NK-92 treated with Interleukin-12 subunit alpha and Interleukin-12 subunit beta, amount 100 ng/mL, for 24 hours (cell line): ENCODE data around the gene TNFAIP8.

Source experiments
- DNase-seq: peaks from one replicate; lab custom pipeline; 2025; lab: John Stamatoyannopoulos, UW

TNFAIP8 gene

DNA sequence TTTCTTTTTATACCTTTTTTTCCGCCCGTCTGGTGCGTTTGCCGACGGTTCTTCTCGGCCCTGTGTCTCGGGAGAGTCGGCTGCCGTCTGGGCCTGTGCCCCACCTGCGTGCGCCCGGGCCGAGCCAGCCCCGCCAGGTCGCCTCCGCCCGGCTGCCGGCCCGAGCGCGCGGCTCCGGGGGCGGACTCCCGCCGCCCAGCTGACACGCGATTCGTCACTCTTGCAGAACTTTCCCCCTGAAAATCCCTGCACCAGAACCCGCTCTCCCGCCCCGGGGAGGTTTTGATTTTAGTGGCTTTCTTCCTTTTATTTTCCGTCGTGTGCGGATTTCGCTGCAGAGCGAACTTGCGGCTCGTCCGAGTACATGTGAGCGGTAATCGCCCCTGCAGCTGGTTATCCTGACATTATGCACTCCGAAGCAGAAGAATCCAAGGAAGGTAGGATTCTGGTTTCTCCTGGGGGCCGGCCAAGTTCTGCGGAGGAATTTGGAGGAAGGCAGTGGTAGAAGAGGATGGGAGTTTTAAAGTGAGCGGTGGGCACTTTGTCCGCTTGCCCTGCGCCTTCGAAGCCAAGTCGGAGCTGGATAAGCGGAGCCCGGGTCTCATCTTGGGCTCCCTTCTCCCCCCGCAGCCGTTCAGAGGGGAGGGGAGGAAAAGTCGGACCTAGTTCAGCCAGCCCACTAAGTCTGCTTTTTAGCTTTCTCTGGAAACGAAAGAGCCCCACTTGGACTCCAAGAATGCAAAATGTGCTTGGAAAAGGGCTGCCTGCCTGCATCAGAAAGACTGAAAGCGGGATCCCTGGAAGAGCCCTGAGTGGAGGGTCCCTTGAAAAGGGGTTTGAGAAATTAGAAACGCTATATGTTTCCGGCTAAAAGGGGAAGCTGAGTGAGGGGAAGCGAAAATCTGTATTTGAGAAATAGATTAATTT is at the start of gene TNFAIP8:
TNFAIP8 (plus strand) TSS at position 335 of the 927 bp plus-strand sequence; CDS start at position 407, 72 bp downstream.
- no peak for DNase-seq

DNA sequence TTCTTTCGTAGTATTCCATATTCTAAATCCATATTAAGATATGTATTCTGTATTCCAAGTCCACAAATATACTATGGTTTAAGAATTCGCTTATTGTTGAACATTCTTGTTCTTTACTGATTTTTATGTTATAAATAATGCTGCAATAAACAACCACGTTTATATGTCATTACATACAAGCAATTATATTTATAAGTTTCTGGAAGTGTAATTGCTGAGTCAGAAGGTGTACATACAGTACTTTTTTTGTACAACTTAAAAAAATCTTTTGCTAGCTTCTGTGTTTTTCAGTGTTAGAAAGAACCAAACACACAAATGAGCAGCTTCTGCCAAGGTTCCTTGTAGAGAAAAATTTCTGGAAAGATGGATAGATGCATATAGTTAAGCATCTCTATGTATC is 48.6 kb upstream of the TNFAIP8 start:
- DNase-seq: no peak

DNA sequence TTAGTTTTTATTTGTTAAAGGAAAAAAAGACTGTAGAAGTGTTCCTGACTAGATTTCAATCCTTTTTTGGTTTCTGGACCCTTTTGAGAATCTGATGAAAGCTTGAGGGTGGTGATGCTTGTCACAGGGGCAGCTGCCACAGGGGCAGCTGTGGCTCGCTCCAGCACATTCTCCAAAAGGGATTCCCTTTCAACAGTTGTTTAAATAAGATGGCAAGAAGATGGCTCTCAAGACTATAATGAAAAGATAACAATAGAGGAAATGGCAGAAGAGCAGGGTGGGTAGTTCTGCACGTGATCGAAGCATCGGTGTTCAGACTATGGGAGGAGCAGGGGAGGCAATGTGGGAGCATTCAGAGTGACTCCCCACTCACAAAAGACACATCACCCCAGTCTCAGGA is 46.5 kb upstream of the TNFAIP8 start:
- no peak for DNase-seq

DNA sequence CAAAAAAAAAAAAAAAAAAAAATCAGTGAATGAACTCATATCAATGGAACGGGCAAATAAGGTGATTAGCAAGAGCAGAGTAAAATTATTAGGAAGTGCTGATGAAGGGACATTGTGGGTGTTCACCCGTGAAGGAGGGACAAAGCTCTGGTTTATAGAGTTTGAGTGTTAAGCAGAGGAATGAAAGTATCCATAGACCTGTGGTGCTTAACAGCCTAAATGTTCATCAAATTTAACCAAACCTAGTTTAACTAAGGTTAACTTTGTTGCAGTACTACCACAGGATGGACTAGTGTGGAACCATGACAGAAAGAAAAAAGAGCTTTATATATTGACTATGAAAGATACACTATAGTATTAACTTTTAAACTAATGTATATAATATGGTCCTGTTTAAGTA is 44.1 kb upstream of the TNFAIP8 start:
- no peak for DNase-seq

DNA sequence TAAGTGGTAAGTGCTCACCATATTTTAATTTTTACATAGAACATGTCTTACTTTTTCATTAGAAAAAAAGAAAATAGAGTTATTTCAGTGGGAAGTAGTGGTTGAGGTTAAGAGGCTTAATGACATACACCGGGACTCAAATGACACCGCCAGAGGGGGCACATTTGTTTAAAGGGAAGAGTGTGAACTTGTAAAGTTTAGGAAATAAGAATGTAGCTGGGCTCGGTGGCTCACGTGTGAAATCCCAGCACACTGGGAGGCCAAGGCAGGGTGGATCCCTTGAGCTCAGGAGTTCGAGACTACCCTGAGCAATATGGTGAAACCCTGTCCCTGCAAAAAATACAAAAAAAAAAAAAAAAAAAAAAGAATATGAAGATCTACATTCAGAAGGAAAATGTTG is 43.4 kb upstream of the TNFAIP8 start:
- no peak for DNase-seq

DNA sequence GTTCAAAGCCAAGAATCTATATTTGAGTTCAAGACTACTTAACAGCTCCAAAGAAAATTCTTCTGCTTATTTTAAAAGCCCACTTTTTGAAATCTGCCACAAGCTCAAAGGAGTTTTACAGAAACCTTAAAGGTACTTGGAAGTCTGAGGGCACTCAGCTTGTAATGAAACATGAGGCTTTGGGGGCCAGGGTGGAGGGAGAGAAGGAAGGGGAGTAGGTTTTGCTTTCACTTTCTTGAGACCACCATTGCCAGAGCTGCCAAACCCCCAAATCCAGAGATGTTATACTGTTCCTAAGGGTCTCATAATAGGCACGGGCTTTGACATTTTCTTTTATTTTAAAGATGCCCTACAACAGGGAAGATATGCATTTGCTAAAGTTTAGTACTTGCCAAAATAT is 42.6 kb upstream of the TNFAIP8 start:
- DNase-seq: no peak

DNA sequence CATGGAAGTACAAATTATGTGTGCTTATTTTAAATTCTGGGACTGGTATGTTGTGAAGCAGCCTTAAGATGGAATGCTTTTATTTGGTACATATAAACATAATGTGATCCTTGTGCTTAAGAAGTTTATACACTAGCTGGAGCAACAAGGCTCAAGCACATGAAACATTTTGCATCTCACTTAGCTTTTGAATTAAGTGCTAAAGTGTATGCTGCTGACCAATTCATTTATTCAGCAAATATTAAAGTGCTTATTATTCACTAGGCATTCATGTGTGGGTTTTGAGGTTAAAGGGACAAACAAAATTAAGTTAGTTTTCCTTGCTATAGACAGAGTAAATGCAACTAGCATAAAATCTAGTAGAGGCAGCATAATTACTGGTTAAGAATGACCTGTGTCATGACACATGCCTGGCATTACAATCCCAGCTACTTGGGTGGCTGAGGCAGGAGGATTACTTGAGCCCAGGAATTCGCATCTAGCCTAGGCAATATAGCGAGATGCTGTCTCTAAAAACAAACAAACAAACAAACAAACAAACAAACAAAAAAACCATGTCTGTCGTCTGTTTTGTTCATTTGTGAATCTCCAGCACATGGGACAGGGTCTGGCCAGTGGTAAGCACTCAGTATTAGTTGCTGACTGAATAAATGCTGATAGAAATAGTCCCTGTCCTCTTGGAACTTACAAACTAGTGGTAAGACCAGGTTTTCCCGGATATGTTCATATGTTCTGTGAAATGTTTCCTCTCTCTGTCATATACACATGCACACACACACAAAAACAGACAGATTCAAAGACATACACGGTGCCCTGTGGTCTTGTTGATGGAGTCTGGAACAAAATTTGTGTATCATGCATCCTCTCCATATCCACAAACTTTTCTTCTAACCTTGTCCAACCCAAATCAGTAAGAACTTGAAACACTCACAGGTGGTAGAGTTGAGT is 41.9 kb upstream of the TNFAIP8 start:
- DNase-seq: no peak

DNA sequence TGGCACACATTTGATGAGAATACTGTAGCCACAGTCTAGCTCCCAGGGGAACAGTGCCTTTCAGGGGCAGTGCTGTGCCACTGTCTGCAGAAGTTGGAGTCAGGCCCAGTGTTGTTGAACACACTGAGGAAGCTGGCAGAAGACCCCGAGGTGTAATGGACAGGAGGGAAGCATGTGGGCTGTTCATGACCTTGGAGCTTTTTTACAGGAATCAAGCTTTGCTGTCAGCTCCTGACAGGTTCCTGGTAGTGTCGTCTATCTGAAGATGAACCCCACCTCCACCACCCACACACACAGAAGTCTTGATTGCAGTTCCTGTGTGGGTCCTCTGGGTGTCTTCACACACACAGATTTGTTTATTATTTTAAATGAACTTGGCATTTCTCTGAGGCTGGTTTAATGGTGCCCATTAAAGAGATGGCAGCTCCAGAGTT is 40.3 kb upstream of the TNFAIP8 start:
- DNase-seq: peak; percentile 34

DNA sequence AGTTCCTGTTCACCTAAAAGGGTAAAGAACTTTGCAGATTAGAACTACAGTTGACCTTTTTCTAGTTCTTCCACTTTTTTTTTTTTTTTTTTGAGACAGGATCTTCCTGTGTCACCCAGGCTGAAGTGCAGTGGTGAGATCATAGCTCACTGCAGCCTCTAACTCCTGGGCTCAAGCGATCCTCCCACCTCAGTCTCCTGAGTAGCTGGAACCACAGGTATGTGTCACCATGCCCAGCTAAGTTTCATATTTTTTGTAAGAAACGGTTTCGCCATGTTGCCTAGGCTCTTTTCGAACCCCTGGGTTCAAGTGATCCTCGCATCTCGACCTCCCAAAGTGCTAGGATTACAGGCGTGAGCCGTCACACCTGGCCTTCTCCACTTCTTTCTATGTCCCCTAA is 39.7 kb upstream of the TNFAIP8 start:
- no peak for DNase-seq

DNA sequence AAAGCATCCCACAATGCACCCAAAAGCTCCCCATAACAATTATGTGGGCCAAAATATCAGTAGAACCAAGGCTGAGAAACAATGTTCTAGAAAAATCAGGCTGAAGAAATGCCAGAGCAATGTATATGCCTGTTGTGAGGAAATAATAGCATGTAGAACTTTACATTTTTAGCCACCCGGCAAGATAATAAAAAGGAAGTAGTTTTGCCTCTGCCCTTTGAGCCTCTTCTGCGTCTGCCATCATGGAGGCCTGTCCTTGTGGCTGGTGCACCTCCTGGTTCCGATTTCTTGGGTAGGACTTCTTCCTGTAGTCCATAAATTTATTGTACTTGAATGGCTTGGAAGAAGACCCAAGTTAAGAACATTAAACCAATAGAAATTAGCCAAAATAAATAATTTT is 38.9 kb upstream of the TNFAIP8 start:
- DNase-seq: no peak

DNA sequence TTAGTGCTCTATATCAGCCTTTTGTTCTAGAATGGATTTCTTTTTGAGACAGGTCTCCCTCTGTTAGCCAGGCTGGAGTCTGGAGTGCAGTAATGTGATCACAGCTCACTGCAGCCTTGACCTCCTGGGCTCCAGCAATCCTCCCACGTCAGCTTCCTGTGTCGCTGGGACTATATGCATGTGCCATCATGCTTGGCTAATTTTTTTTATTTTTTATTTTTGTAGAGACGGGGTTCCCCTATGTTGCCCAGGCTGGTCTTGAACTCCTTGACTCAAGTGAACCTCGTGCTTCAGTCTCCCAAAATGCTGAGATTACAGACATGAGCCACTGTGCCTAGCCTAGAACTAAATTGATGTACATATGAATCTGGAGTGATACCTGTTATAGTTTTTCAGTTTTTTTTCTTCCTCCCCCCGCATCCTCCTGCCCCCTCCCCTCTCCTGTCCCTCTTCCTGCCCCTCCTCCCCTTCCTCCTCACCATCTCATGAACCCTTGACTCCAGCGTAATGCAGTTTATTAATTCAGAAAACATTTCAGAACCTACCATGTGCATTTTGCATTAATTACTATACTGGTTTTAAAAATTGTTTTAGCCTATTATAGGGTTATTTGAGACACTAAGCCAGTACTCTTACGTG is 37.4 kb upstream of the TNFAIP8 start:
- DNase-seq: no peak

DNA sequence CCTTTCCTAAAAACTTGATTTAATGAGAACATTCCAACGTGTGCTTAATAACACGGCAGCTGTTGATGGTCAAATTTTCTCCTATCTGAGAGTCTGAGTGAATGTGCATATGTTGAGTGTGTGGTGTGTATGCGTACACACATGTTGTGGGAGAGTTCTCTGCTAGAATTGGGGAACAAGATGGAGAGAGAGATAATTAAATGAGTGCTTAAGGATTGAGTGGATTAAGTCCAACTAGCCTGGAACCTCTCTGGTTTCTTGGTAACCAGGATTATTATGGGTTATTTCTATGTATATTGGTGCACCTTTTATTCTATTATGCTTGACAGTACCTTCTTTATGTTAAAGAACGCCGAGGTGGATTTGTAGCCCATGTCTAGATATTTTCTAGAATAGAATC is 36.4 kb upstream of the TNFAIP8 start:
- no peak for DNase-seq

DNA sequence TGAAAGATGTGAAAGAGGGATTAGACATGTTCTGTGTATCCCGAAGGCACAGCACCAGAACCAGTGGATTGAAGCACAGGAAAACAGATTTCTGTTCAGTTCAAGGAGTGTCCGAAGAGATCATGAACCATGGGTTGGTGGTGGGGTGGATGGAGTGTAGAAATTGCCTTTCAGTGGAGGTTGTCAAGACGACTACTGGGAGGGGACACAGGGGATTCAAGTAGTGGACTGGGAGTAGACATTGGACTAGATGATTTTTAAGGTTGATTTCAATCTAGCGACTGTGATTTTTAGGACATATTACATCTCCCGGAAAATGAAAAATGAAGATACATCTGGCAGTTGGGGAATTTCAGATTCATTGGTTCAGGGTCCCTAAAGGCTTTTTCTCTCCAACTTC is 35.9 kb upstream of the TNFAIP8 start:
- no peak for DNase-seq

DNA sequence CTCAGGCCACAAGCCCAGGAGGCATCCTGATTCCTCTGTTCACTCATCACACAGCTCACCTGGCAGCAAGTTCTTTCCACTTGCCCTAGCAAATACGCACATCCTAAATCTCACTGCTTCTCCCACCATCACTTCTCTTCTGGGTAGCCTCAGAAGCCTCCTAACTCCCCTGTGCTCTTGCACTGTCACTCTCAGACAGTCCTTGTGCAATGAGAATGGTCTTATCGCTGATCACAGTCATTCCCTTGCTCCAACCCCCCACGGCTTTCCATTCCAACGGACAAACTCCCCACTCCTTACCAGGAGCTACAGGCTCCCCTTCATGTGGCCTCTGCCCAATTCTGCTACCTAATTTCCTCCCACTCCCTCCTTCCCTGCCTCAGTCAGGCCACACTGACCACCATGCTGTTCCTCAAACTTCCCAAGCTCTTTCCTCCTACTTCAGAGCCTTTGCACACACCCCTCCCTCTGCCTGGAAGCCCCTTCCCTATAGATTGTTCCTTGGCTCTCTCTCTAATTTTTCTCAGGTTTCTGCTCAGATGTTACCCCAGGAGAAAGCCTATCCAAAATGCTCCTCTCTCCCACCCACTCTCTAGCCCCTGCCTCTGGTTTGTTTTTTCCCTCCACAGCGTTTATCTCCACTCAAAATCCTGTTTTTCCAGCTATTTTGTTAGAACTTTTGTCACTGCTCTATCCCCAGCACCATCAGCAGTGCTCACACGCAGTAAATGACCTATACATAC is 34.1 kb upstream of the TNFAIP8 start:
- no peak for DNase-seq

DNA sequence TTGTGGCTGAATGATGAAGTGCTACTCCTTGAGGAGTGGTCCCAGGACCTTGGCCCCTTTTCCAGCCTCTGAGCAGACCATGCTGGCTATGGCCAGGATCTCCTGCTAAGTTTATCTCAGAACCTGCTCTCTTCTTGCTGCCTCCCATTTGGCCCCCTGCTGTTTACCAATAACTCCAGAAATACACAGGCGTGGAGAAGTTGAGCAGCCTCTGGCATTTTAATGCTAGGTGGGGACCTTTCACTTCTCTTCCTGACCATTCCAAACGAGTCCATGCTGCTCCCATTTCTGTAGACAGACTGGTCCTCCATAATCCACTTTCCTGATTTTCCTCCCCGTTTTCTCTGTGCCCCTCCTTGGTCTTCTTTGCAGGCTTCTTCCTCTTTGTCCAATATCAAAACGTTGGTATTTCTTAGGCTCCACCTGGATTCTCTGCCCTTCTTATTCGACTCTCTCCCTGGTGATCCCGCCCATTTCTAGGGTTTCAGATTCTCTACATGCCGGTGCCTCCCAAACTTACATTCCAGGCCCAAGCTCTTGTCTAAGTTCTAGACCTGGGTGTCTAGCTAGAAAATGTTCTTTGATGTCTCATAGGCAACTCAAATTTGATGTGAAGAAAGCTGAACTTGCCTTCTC is 33.4 kb upstream of the TNFAIP8 start:
- no peak for DNase-seq

DNA sequence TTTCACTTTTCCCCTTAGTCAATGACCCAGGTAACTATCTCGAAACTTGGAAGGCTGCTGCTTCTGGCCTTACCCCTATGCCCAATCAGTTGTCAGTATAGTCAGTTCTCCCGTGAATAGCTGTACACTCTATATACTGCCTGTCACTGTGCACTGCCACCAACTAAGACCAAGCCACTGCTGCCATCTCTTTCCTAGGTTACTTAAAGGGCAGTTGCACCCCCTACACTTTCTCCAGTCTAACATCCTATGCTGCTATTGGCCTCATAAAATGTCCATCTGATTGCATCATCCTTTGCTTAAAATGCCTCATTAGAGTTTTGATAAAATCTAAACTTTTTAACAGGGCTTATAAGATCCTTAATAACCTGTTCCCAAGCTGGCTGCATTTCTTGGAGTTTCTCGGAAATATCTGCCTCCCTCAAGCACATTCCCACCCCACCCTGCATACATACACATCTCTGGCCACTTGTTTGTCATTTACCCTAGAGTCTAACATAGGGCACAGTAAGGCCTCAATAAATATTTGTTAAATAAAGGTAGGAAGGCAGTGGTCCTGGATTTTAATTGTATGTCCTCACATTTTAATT is 32.8 kb upstream of the TNFAIP8 start:
- no peak for DNase-seq

DNA sequence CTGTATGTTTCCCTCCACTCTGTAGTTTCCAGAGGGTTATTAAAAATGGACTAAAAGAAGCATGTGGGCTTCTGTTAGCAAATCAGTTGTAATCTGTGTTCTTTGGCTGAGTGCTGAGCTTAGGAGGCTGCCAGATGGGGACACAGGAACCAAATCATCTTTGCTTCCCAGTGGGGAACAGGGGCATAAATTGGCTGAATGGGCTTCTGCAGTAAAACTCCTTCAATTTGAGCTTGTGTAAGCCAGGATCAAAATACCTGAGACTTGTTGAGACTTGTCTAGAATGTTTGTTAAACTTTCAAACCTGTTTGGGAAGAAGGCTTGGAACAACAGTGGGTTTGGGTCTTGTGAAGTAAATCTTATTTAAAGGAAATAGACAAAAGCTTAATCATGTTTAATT is 32.2 kb upstream of the TNFAIP8 start:
- no peak for DNase-seq

DNA sequence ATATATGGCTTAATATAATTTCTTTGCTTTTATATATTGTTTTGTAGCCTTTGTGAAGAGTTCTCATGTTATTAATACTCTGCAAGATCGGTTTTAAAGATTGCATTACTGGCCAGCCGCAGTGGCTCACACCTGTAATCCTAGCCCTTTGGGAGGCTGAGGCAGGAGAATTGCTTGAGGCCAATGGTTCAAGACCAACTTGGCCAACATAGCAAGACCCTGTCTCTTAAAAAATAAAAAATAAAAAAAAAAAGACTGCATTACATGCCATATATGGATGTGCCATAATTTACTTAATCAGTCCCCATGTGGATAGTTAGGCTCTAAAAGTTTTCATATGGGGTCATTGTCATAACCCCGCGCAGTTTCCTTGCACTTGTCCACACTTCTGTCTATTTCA is 31.0 kb upstream of the TNFAIP8 start:
- no peak for DNase-seq

DNA sequence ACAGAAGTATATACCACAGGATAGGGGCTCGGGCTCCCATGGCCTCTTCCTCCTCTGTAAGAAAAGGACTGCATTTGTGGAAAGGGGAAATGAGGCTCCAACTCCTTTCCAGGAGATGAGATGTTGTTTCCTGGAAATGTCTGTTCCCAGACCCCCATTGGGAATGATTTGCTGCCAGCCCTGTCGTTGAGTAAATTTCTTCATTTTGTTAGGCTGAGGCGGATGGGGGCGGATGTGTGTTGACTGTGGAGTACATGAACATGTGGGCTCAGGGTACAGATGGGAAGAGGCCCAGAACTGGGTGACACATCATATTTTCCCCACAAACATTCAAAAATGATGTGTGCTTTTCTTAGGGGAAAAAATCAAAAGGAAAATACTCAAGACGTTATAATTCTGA is 28.8 kb upstream of the TNFAIP8 start:
- DNase-seq: no peak

DNA sequence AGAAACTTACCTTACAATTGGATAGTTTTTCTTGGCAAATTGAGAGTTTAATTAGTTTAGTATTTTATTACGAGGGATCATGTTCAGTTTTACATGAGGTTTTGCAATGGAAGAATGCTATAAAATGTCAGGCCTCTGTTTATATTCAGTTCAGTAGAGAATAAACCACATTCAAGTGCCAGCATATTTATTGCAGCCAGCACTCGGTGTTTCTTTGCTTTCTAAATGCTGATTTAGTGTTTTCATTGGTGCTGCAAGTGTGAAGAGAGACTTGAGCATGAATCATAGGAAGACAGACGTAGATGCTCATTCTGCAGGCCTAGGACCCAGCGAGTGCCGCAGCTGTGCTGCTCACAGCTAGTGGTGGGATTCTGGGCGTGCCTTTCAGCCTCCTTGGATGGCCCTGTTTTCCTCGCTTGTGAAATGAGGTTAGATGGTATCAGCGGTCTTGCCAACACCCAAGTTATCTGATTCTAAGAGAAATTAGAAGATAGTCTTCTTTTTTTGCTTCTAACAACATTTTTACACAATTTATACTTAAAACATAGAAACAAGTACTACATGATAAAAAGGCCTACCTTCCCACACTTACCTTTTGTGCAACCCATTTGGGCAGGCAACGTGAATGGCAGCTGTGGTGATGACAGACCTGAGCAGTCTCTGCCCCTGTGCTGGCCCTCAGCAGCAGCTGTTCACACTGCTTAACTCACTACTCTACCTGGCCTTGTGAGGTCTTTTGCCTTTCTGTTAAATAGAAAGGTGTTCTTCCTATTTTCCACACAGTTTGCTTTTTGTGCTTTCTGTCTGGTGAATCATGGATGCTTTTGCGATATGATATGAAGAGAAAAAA is 26.8 kb upstream of the TNFAIP8 start:
- DNase-seq: peak; percentile 68
